ENCODE measurements around the gene EYS.

DNA sequence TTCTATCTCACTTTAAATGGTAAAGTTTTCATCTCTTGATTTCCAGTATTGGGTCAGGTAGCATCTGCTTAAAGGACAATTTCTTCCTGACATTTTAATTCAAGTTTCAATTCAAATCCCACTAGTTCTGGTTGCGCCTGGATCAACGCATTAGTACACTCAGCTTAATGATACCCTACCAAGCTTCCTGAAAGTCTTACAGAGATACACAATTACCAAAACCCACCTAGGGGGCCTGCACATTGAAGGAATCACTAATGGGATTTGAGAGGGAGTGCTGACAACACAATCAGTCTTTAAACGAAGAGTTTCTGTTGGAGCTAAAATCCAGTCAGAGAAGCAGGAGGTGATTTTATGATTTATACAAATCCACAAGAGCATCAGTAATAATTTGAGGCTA lies 1778.4 kb downstream of the EYS start:
- TF ChIP-seq GATA2 (IDR thresholded peaks at IDR 0.05; ENCODE audit: low read depth, low read length) = no peak
- no peak for TF ChIP-seq GATA3 (IDR thresholded peaks at IDR 0.05; ENCODE audit: low read depth, low read length)

All from SH-SY5Y (cell line).